ENCODE results near the gene RIMBP2.

Gene RIMBP2

DNA sequence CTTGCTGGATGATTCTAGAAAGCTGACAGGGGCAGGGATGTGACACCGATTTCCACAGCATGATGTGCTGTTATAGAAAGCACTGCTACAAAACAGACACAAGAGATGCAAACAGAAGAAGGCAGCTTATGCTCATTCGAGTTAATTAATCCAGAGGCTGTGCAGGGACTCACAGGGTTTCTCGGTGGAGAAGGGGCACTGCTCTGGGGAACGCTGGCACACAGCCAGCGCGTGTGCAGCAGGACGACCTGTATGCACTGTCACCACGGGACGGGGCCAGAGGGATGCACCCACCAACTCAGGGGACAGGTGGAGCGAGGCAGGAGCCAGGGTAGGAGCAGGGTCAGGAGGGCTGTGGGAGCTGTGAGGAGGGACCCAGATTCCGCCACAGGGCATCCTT lies 143.5 kb downstream of the RIMBP2 start:
- no peak for DNase-seq (ENCODE audit: low read depth)
- TF ChIP-seq, protein P1, sequence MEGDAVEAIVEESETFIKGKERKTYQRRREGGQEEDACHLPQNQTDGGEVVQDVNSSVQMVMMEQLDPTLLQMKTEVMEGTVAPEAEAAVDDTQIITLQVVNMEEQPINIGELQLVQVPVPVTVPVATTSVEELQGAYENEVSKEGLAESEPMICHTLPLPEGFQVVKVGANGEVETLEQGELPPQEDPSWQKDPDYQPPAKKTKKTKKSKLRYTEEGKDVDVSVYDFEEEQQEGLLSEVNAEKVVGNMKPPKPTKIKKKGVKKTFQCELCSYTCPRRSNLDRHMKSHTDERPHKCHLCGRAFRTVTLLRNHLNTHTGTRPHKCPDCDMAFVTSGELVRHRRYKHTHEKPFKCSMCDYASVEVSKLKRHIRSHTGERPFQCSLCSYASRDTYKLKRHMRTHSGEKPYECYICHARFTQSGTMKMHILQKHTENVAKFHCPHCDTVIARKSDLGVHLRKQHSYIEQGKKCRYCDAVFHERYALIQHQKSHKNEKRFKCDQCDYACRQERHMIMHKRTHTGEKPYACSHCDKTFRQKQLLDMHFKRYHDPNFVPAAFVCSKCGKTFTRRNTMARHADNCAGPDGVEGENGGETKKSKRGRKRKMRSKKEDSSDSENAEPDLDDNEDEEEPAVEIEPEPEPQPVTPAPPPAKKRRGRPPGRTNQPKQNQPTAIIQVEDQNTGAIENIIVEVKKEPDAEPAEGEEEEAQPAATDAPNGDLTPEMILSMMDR (IDR thresholded peaks at IDR 0.05; ENCODE audit: insufficient read depth, low read depth, low read length, missing control alignments), result no peak
- H3K4me3 ChIP-seq (ENCODE audit: low read depth, low read length), result no peak overlapping the region

DNA sequence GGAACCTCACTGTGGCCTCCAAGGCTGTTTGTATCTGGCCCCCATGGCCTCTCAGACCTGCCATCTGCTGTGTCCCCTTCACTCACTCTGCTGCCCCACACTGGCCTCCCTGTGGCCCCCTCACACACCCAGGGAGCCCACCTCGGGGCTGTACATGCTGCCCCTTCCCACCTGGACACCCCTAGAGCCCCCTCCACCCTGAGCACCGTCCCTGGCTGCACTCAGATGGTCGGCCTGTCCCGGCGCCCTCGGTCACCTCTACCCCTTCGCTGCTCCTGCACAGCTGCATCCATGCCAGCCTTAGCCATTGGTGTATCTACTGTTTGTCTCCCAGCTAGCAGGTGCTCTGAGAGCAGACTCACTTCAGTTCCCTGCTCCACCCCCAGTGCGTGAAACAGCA lies 144.4 kb downstream of the RIMBP2 start:
- H3K4me3 ChIP-seq (ENCODE audit: low read depth, low read length), result no peak overlapping the region
- TF ChIP-seq, protein P1 (IDR thresholded peaks at IDR 0.05; ENCODE audit: insufficient read depth, low read depth, low read length, missing control alignments), result no peak
- no peak for DNase-seq (ENCODE audit: low read depth)

DNA sequence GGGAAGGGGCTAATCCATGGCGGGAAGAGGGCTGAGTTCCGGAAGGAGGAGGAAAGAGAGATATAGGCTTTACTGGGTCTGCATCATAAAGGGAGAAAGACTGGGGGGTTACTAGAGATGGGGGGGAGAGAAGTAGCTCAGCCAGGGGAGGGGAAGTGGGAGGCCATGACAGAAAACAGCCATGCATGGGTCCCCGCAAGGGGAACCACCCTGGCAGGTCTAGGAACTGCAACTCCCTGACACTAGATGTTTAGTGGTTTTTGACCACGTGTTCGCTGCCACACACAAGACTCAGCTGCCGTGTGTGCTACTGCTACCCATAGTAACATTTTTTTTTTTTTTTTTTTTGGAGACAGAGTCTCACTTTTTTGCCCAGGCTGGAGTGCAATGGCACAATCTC lies 145.0 kb downstream of the RIMBP2 start:
- DNase-seq (ENCODE audit: low read depth), result no peak
- H3K4me3 ChIP-seq (ENCODE audit: low read depth, low read length), result no peak overlapping the region
- TF ChIP-seq, protein P1 (IDR thresholded peaks at IDR 0.05; ENCODE audit: insufficient read depth, low read depth, low read length, missing control alignments), result no peak

DNA sequence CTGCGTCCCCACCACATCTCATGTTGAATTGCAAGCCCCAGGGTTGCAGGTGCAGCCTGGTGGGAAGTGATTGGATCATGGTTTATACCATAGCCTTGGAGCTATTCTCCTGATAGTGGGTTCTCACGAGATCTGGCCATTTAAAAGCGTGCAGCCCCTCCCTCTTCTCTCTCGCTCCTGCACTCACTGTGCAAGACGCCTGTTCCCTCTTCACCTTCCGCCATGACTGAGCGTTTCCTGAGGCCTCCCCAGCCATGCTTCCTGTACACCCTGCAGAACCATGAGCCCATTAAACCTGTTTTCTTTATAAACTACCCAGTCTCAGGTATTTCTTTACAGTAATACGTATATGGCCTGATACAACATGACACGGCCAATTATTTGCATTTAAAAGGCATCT lies 146.6 kb downstream of the RIMBP2 start:
- TF ChIP-seq, protein P1 (IDR thresholded peaks at IDR 0.05; ENCODE audit: insufficient read depth, low read depth, low read length, missing control alignments), result no peak

DNA sequence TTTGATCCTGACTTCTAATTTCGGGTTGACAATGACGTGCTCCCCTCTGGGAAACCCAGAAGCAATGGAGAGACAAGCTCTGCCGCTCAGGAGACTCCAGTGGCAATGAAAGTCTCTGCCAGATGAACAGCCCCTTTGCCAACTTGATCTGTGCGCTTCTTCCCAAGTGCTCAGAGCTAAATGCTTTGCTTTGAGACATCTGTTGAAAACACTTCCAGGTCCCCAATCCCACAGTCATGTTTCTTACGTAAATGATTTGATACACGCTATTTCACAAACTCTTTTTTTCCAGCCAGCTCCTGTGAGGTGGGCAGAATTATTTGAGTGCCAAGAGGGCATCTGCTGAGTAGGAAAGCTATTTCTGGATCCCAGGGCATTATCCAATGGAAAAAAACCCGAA lies 147.6 kb downstream of the RIMBP2 start:
- DNase-seq (ENCODE audit: low read depth), result no peak
- H3K4me3 ChIP-seq (ENCODE audit: low read depth, low read length), result no peak overlapping the region
- TF ChIP-seq, protein P1 (IDR thresholded peaks at IDR 0.05; ENCODE audit: insufficient read depth, low read depth, low read length, missing control alignments), result no peak

More for the DNA sequence above, 146.6 kb downstream of the RIMBP2 start:
- H3K4me3 ChIP-seq (ENCODE audit: low read depth, low read length), result no peak overlapping the region
- DNase-seq (ENCODE audit: low read depth), result no peak

DNA sequence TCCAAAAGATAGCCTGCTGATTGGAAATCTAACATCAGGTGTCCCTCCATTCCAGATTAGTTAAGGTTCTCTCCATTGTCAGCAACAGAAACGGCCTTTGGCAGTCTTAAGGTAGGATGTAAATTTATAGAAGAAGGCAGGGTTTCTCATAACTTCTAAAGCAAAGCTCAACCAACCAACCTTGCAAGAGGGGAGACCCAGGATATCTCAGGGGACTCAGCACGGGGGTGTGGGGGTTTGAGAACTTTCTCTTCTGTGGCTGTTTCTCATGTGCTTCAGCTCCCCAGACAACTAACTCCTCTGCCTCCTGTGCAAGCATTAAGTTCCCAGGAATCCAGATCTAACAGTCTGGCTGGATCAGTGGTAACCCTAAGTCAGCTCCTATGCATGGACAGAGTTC lies 148.1 kb downstream of the RIMBP2 start:
- H3K4me3 ChIP-seq (ENCODE audit: low read depth, low read length), result no peak overlapping the region
- no peak for DNase-seq (ENCODE audit: low read depth)
- TF ChIP-seq, protein P1 (IDR thresholded peaks at IDR 0.05; ENCODE audit: insufficient read depth, low read depth, low read length, missing control alignments), result no peak

DNA sequence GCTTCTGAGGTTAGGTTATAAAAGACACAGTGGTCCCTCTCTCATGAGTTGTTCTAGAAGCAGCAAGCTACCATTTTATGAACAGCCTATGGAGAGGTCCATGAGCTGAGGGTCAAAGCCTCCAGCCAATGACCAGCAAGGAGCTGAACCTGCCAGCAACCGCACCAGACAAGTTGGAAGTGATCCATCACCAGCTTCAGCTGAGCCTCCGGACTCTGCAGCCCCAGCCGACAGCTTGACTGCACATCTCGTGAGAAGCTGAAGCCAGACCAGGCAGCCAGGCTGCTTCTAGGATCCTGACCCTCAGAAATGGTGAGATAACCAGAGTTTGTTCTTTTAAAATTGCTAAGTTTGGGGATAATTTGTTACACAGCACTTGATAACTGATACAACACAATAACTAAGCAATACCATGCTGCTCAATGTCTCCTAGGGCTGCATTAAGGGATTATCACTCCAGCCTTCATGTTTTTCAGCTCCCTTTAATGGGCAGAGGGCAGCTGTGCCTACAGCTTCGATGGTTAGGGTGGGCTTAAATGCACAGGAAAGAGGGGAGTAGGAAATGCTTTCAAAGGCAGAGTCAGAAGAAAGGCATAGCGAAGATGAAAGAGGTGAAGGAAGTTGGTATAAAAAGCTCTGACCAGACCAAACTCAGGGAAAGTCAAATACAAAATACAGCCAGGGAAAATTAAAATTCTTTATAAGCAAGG lies 149.5 kb downstream of the RIMBP2 start:
- DNase-seq (ENCODE audit: low read depth), result no peak
- TF ChIP-seq, protein P1 (IDR thresholded peaks at IDR 0.05; ENCODE audit: insufficient read depth, low read depth, low read length, missing control alignments), result no peak
- H3K4me3 ChIP-seq (ENCODE audit: low read depth, low read length), result no peak overlapping the region

Data from GM12865 (cell line).